NCI-H1092 (cell line): ENCODE results near the gene BEND6.

Experiments
- DNase-seq: peaks from one replicate; lab custom pipeline; 2025; lab: John Stamatoyannopoulos, UW

BEND6 gene

GRCh38 chr6:56954403-56955170, at the start of gene BEND6:
Gene BEND6 (plus strand): TSS chr6:56955107. CDS start chr6:56981811, 26,704 bp downstream.
- peak; percentile 28 for DNase-seq

- no peak for DNase-seq
Measured at GRCh38 chr6:56905378-56905777, 49.5 kb upstream of the BEND6 start.

DNA sequence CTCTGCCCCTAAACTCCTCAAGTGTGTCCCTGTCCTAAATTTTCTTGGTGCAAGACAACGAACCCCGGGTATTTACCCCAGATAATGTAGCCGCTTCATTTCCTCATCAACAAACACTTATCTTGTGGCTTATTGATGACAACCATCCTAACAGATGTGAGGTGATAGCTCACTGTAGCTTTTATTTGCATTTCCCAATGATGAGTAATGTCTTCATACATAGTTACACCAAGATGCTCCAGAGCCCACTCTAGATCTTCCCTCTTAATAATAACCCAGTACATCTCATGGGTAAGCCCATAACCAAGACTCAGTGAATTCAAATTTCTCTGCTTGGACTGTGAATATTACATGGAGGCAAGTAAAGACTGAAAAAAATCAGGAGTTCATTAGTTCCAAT, 48.2 kb upstream of the BEND6 start:
- DNase-seq: no peak

- DNase-seq: no peak
Measured at GRCh38 chr6:56909115-56909907, 45.6 kb upstream of the BEND6 start.

- DNase-seq: no peak
Measured at GRCh38 chr6:56911847-56912246, 43.1 kb upstream of the BEND6 start.

DNA sequence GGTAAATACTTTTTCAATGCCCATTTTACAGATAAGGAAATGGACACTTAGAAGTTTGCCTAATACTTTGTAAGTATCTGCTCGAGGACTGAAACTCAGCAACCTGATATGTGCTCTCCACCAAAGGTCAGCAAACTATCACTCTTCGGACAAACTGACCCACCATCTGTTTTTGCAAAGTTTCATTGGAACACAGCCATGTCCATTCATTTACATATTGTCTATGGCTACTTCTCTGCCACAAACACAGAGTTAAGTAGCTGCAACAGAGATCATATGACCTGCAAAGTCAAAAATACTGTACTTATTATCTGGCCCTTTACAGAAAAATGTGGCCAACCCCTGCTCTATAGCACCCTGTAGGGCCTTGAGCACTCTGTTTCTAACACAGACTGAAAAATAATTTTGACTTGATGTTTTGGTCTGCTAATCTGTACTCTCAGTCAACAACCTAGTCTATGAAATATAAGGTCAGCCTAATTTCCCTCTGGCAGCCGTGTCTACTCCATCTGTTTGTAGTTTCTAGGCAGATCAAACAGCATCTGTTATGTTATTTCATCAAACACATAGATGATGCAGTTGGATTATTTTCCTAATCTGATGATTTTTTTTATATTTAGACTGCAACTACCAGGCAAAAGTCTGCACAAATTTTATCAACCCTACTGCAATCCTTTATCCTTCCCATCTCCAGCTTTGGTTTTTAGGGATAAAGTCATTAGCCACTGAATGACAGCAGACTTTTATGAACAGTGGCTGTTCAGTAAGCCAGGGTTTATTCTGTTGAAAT, 41.4 kb upstream of the BEND6 start:
- DNase-seq: no peak

DNA sequence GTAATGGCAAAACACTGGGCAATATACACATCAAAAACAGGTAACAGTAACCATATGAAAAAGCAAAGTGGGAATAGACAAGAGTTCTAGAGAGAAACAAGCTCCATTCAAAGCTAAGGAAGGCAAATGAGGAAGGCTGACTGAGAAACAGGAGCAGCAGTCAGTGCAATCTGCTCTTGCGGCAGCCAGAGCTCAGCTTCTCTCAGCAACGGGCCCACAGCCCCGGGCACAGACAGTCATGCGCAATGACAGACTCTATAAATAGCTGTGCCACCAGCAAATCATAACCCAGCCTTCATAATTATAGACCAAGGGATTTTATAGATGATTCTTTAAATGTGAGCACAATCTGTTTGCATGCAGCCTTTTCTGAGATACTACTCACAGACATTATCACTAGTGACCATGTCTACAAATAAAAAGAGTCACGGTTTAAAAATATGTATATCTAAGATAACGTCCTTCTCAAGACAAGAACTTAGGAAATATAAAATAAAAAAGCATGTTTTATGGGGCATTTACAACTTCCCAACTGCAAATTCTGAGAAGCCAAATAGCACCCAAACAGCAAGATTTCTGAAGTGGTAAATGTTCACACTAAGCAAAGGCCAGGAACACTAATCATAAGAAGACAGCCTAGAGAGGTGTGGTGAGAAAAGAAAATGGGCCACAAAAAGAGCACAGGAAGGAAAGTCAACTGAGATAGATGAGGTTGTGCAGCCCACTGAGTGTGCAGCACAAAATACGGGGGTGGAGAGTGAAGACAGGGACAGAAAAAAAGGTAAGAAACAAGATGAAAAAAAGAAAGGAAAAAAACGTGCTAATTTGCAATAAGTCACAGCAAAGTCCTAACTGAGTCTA, 39.9 kb upstream of the BEND6 start:
- no peak for DNase-seq

- no peak for DNase-seq
Measured at GRCh38 chr6:56915832-56916231, 39.1 kb upstream of the BEND6 start.

GRCh38 chr6:56916849-56917551, 37.9 kb upstream of the BEND6 start:
- no peak for DNase-seq

- DNase-seq: no peak
Measured at GRCh38 chr6:56922645-56923044, 32.3 kb upstream of the BEND6 start.

GRCh38 chr6:56923565-56923964, 31.3 kb upstream of the BEND6 start:
- no peak for DNase-seq

- no peak for DNase-seq
Measured at GRCh38 chr6:56927538-56928453, 27.1 kb upstream of the BEND6 start.

GRCh38 chr6:56930846-56931245, 24.1 kb upstream of the BEND6 start:
- no peak for DNase-seq

- DNase-seq: no peak
Measured at GRCh38 chr6:56932910-56933477, 21.9 kb upstream of the BEND6 start.

DNA sequence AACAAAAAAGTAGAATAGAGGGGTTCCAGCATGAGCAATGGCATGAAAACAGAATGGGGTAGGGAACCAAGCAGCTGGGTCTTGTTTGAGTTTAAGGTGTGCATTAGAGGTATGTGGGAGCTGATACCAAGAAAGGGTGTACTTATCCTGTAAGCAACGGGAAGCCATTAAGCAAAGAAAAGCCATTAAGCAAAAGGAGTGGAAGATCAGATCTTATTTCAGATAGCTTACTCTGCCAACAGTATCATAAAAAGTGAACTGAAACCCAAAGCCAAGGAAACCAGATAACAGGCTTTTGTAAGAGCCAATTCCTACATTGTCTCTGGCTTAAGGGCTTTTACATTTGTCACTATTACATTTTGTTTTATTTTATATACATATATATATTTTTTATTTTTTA, 21.3 kb upstream of the BEND6 start:
- no peak for DNase-seq

- no peak for DNase-seq
Measured at GRCh38 chr6:56934876-56935275, 20.0 kb upstream of the BEND6 start.

DNA sequence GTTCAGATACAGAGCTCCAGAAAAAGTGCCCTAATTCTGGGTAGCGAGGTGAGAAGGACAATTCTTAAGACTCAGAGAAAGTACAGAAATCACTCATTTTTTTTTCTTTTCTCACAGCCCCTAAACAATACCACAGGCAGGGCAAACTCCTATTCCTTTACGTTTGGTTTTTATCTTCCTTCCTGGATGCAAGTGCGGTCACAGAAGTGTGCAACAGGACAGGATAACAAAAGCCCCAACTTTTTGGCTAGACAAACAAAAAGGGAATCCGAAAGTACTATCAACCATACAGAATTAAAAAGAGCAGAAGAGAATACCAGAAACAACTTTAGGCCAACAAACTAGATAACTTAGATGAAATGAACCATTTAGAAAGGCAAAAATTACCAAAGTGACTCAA, 18.4 kb upstream of the BEND6 start:
- DNase-seq: no peak

DNA sequence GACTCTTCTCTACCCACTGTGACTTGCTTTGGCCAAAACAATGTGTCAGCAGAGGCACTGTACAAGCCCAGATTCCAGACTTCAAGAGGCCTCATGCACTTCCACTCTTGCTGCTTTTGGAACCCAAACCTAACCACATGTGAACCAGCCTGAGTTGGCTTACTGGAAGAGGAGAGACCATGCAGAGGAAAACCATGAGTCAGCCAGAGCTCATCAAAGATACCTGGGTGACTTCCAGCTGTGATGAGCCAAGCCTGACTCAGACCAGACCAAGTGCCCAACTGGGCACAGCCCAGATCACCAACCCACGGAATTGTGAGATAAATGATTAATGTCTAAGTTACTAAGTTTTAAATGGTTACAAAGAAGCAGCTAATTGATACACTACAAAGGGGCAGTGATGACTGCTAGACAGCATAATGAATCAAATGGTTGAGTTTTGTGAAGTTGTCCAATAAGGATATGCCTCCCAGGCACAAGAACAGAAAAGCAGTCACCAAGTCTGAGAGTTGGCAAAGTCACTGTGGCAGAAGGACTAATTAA, 16.2 kb upstream of the BEND6 start:
- no peak for DNase-seq

DNA sequence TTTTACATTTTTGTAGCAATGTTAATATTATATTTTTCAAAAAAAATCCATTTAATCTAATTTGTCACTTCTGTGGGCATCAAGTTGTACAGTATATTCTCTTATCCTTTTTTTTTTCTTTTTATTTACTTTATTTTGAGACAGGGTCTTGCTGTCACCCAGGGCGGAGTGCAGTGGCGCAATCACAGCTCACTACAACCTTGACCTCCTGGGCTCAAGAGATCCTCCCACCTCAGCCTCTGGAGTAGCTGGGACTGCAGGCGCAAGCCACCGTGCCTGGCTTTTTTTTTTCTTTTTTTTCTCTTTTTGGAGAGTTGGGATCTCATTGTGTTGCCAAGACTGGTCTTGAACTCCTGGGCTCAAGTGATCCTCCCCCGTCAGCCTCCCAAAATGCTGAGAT, 14.4 kb upstream of the BEND6 start:
- no peak for DNase-seq
